Panc1 (cell line): ENCODE results near the gene CUL9. TPM values are rescaled to one million over a fixed set of nuclear protein-coding genes. Genes with fewer than 3 reads are reported as not detected.

Experiments
- ATAC-seq: fragments of 200-7000 bp; cut with Tn5 transposase; 2 replicates; pipeline ENCODE4 v1.9.1; 2020; ENCODE audit warnings: mild to moderate bottlenecking, moderate library complexity
- BruUV-seq: library from RNA; stranded (reverse); fragments of 400-500 nt; replicated peaks from 2 replicates; lab custom pipeline; 2021; lab: Mats Ljungman, UMichigan
- CTCF ChIA-PET: fragments of 300-600 bp; sonication (Branson Sonifier 250); formaldehyde crosslinking; loops from one replicate; lab custom pipeline; 2022; ENCODE audit warnings: antibody characterized with exemption; lab: Charles Lee
- POLR2A ChIA-PET: fragments of 300-600 bp; sonication (Branson Sonifier 250); formaldehyde crosslinking; loops from one replicate; lab custom pipeline; 2022; ENCODE audit warnings: antibody characterized with exemption; lab: Charles Lee
- DNase-seq: peaks from one replicate; pipeline ENCODE4 v3.0.0-alpha.2; 2010; ENCODE audit warnings: low read depth, low spot score
- H3K27ac ChIP-seq: 2 replicates; pipeline ENCODE4 v1.5.1; 2011; ENCODE audit warnings: mild to moderate bottlenecking, low read length, inconsistent platforms
- H3K27me3 ChIP-seq: fragments of 200-500 bp; sonication (Bioruptor generic); 2 replicates; pipeline ENCODE4 v1.6.0; 2014; ENCODE audit warnings: low read length, inconsistent platforms; ENCODE audit not compliant: control insufficient read depth, insufficient read depth
- H3K36me3 ChIP-seq: fragments of 200-500 bp; sonication (Bioruptor generic); 2 replicates; pipeline ENCODE4 v1.5.1; 2014; ENCODE audit warnings: inconsistent platforms, mild to moderate bottlenecking, low read length, moderate library complexity; ENCODE audit not compliant: control insufficient read depth, insufficient read depth
- H3K4me1 ChIP-seq: 2 replicates; pipeline ENCODE4 v1.5.1; 2011; ENCODE audit warnings: inconsistent platforms, mild to moderate bottlenecking, low read length, moderate library complexity; ENCODE audit not compliant: control insufficient read depth, insufficient read depth
- H3K4me3 ChIP-seq, 2 experiments: 2 replicates each; pipeline ENCODE4 v1.5.1; 2011 to 2012; ENCODE audit warnings: low read depth in 2 of 2, low read length in 2 of 2, mild to moderate bottlenecking in 2 of 2, inconsistent platforms in 1 of 2, moderate library complexity in 1 of 2
- H3K9me3 ChIP-seq: fragments of 200-500 bp; sonication (Bioruptor generic); 2 replicates; pipeline ENCODE4 v1.5.1; 2014; ENCODE audit warnings: low read depth, mild to moderate bottlenecking, inconsistent platforms, low read length, moderate library complexity; ENCODE audit not compliant: control insufficient read depth, insufficient read depth
- POLR2AphosphoS5 ChIP-seq: IDR thresholded peaks from 2 replicates; pipeline ENCODE4 v1.6.1; 2012; ENCODE audit warnings: mild to moderate bottlenecking, low read depth, low read length, moderate library complexity
- SIN3A ChIP-seq: IDR thresholded peaks from 2 replicates; pipeline ENCODE4 v1.6.1; 2012; ENCODE audit warnings: low read depth, mild to moderate bottlenecking, low read length, moderate library complexity, borderline replicate concordance; ENCODE audit not compliant: insufficient read depth
- TCF7L2 ChIP-seq: IDR thresholded peaks from 2 replicates; pipeline ENCODE4 v1.6.1; 2011; ENCODE audit warnings: mild to moderate bottlenecking, low read depth, low read length, inconsistent platforms
- in situ Hi-C: cut with HindIII; loops from 2 replicates; pipeline ENCODE4 v1.10.0; 2016; ENCODE audit warnings: low sequenced_read_pairs, low pct_unique_long_range_greater_than_20kb
- intact Hi-C: fragments of 100-400 bp; cut with micrococcal nuclease; formaldehyde crosslinking; loops from one replicate; pipeline ENCODE4 v1.10.0; 2022; ENCODE audit not compliant: unreplicated experiment
- total RNA-seq: library from RNA; stranded (reverse); gene quantifications from one replicate; pipeline ENCODE4 v1.2.1, GENCODE V29; 2021; ENCODE audit not compliant: unreplicated experiment
- TF ChIP-seq, protein P1 (sequence below), 2 experiments: IDR thresholded peaks; 2 replicates each; pipeline ENCODE4 v1.6.1; 2011 to 2012; ENCODE audit warnings: low read depth in 2 of 2, control low read depth in 1 of 2, low read length in 1 of 2, mild to moderate bottlenecking in 1 of 2, moderate library complexity in 1 of 2; ENCODE audit not compliant: insufficient read depth in 1 of 2
- TF ChIP-seq, protein P2 (sequence below): fragments of 450-650 bp; IDR thresholded peaks from 2 replicates; pipeline ENCODE4 v1.5.1; 2017; ENCODE audit warnings: mild to moderate bottlenecking

Gene CUL9
- total RNA-seq, 1 experiment from 2014 or later: 54.3 TPM

DNA sequence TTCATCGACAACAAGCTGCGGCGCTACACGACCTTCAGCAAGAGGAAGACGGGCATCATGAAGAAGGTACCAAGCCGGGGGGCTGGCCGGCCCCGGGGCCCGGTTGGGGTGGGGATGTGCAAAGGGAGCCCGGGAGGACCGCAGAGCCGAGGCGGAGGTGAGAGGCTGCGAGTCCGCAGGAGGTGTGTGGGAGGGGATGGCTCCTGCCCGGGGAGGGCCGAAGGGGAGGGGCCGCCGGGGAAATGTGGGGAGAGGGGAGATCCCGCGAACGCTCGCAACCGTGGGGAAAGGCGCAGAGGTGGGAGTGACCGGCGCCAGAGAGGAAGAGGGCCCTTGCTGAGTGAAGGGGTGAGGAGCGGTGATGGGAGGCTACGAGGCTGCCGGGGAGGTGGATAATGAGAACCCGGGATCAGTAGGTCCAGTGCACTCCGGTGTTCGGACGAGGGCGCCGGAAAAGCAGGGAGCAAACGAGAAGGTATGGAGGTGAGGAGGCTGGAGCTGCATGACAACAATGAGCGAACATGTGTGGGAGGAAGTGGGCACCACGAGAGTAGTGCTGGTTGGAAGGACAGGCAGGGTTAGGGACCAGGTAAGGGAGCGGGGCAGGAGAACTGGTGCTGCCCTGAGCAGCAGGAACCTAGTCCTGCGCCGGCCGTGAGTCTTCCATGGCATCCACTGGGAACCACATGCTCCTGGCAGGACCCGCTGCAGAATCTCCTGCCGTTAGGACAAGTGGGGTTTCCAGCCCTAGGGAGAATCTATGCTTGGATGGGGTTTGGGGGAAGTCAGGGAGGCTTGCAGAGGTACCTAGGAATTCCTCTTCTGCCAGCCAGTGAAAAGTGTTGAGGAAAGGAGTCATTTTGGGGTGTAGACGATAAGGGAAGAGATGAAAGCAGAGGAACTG, 9.6 kb upstream of the CUL9 start:
- Histone ChIP-seq H3K4me3 (peak overlapping the region; percentile 82 to 90), H3K27me3 (no peaks in the 10 kb centered on the region), H3K36me3 (peaks cover 6% of the 10 kb centered on the region; the same call in 1 of the 2 replicates), H3K9me3 (no peaks in the 10 kb centered on the region), H3K27ac (peak overlapping the region; percentile 81), H3K4me1 (peaks cover 19% of the 10 kb centered on the region)
- CTCF ChIA-PET: no interaction called here
- TF ChIP-seq POLR2AphosphoS5 (no peak), SIN3A (peak; percentile 62; the same call in 1 of the 2 replicates)
- BruUV-seq: no TSS peak
- no peak for DNase-seq
- intact Hi-C loops (no loop called here), in situ Hi-C loops (no loop called here)
- POLR2A ChIA-PET: interaction anchor here (0.7 kb wide), 1 partner anchor 321 kb away, joined by 3 read pairs; no protein-coding TSS in a partner anchor
- no peak for ATAC-seq

DNA sequence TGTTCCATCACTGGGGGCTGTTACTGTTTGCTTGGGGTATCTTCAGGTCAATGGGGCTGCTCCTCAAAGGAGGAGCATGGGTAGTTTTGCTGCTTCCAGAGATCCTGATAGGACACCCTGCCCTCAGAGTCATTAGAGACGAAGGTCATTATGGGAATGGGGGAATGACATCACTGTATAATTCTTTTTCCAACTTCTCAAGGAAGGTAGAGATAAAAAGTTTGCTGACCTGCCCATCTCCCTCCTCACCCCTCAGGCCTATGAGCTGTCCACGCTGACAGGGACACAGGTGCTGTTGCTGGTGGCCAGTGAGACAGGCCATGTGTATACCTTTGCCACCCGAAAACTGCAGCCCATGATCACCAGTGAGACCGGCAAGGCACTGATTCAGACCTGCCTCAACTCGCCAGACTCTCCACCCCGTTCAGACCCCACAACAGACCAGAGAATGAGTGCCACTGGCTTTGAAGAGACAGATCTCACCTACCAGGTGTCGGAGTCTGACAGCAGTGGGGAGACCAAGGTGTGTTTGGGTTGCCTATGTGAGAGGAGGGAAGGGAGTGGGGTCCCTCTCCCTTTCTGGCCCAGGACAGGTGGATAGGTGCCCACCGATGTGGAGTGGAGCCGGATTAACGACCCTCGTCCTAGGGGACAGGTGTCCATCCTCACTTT, 8.3 kb upstream of the CUL9 start:
- in situ Hi-C loops: no loop called here

More for the DNA sequence above, 8.3 kb upstream of the CUL9 start:
- Histone ChIP-seq H3K36me3 (peaks cover 8% of the 10 kb centered on the region), H3K27me3 (no peaks in the 10 kb centered on the region), H3K9me3 (no peaks in the 10 kb centered on the region), H3K4me3 (peak overlapping the region; percentile 82 to 90), H3K27ac (peak overlapping the region; percentile 81), H3K4me1 (peaks cover 19% of the 10 kb centered on the region)
- TF ChIP-seq POLR2AphosphoS5 (no peak), TCF7L2 (no peak), SIN3A (no peak)
- TF ChIP-seq, protein P1, sequence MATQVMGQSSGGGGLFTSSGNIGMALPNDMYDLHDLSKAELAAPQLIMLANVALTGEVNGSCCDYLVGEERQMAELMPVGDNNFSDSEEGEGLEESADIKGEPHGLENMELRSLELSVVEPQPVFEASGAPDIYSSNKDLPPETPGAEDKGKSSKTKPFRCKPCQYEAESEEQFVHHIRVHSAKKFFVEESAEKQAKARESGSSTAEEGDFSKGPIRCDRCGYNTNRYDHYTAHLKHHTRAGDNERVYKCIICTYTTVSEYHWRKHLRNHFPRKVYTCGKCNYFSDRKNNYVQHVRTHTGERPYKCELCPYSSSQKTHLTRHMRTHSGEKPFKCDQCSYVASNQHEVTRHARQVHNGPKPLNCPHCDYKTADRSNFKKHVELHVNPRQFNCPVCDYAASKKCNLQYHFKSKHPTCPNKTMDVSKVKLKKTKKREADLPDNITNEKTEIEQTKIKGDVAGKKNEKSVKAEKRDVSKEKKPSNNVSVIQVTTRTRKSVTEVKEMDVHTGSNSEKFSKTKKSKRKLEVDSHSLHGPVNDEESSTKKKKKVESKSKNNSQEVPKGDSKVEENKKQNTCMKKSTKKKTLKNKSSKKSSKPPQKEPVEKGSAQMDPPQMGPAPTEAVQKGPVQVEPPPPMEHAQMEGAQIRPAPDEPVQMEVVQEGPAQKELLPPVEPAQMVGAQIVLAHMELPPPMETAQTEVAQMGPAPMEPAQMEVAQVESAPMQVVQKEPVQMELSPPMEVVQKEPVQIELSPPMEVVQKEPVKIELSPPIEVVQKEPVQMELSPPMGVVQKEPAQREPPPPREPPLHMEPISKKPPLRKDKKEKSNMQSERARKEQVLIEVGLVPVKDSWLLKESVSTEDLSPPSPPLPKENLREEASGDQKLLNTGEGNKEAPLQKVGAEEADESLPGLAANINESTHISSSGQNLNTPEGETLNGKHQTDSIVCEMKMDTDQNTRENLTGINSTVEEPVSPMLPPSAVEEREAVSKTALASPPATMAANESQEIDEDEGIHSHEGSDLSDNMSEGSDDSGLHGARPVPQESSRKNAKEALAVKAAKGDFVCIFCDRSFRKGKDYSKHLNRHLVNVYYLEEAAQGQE (IDR thresholded peaks at IDR 0.05; ENCODE audit: insufficient read depth in 1 of 2, low read depth in 2 of 2, low read length in 1 of 2): no peak
- TF ChIP-seq, protein P2, sequence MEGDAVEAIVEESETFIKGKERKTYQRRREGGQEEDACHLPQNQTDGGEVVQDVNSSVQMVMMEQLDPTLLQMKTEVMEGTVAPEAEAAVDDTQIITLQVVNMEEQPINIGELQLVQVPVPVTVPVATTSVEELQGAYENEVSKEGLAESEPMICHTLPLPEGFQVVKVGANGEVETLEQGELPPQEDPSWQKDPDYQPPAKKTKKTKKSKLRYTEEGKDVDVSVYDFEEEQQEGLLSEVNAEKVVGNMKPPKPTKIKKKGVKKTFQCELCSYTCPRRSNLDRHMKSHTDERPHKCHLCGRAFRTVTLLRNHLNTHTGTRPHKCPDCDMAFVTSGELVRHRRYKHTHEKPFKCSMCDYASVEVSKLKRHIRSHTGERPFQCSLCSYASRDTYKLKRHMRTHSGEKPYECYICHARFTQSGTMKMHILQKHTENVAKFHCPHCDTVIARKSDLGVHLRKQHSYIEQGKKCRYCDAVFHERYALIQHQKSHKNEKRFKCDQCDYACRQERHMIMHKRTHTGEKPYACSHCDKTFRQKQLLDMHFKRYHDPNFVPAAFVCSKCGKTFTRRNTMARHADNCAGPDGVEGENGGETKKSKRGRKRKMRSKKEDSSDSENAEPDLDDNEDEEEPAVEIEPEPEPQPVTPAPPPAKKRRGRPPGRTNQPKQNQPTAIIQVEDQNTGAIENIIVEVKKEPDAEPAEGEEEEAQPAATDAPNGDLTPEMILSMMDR: no peak
- no peak for ATAC-seq
- CTCF ChIA-PET: no interaction called here
- intact Hi-C loops: no loop called here
- no TSS peak for BruUV-seq
- POLR2A ChIA-PET: interaction anchor here (0.6 kb wide), 1 partner anchor 79 kb away, joined by 5 read pairs; no protein-coding TSS in a partner anchor
- DNase-seq: no peak
